Activated CD4-positive, alpha-beta T cell treated with anti-CD3 and anti-CD28 coated beads, Interleukin-2, amount 10 ng/mL, durations not matched to agents 24 days and 14 days (primary cell): ENCODE results near the gene FUT8. TPM values are rescaled to one million over a fixed set of nuclear protein-coding genes. Genes with fewer than 3 reads are reported as not detected.
"Not testable (repeated sequence)": the region's sequence is repeated elsewhere in the genome, so short reads cannot be mapped to it uniquely, and the experiment has no call there.

Source experiments
- DNase-seq: peaks from one replicate; pipeline ENCODE4 v3.0.0; 2022
- H3K27ac Mint-ChIP-seq: one replicate; pipeline ENCODE4 v1.8.0; 2022; ENCODE audit warnings: mild to moderate bottlenecking, mixed read lengths
- H3K27me3 Mint-ChIP-seq: one replicate; pipeline ENCODE4 v1.8.0; 2022; ENCODE audit warnings: mixed read lengths
- H3K36me3 Mint-ChIP-seq: one replicate; pipeline ENCODE4 v1.8.0; 2022; ENCODE audit warnings: low read depth, mild to moderate bottlenecking, mixed read lengths
- H3K4me1 Mint-ChIP-seq: one replicate; pipeline ENCODE4 v1.8.0; 2021; ENCODE audit warnings: mixed read lengths
- H3K4me3 Mint-ChIP-seq: one replicate; pipeline ENCODE4 v1.8.0; 2022; ENCODE audit warnings: mild to moderate bottlenecking, moderate library complexity, mixed read lengths
- H3K9me3 Mint-ChIP-seq: one replicate; pipeline ENCODE4 v1.8.0; 2021; ENCODE audit warnings: mixed read lengths
- intact Hi-C: fragments of 100-400 bp; cut with micrococcal nuclease; formaldehyde crosslinking; loops from one replicate; pipeline ENCODE4 v1.15.1; 2023
- total RNA-seq: library from RNA; stranded (reverse); gene quantifications from 2 replicates; pipeline ENCODE4 v1.2.3, GENCODE V29; 2022

Gene FUT8
- total RNA-seq, 1 donor from 2014 or later: 137 TPM

DNA sequence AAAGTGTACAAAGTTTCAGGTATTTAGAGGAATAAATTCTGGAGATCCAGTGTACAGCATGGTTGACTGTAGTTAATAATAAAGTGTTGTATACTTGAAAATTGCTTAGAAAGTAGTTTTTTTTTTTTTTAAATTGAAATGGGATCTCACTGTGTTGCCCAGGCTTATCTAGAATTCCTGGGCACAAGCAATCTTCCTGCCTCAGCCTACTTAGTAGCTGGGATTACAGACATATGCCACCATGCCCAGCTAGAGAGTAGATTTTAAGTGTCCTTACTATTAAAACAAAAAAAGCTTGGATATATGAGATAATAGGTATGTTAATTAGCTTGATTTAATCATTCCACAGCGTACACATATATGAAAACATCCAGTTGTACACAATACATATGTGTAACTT lies 27.7 kb downstream of the FUT8 start:
- peaks cover 39% of the 10 kb centered on the region for H3K36me3 Mint-ChIP-seq
- H3K9me3 Mint-ChIP-seq: peaks cover 6% of the 10 kb centered on the region
- no peaks in the 10 kb centered on the region for H3K27me3 Mint-ChIP-seq
- intact Hi-C loops: no loop called here
- no peak for DNase-seq
- H3K27ac Mint-ChIP-seq: no peak overlapping the region
- H3K4me1 Mint-ChIP-seq: peaks cover 42% of the 10 kb centered on the region
- no peak overlapping the region for H3K4me3 Mint-ChIP-seq

DNA sequence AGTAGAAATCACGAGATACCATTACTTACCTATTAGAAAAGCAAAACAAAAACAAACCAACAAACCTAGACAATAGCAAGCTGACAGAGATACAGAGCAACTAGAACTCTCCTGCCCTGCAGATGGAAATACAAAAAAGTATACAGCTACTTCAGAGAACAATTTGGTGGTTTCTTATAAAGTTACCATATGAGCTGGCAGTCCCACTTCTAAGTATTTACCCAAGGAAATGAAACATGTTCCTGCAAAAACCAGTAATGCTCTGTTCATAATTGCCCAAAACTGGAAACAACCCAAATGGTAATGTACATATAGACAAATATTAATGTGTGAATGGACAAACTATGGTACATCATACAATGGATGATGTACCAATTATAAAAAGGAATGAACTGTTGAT lies 31.7 kb downstream of the FUT8 start:
- no peak for DNase-seq
- intact Hi-C loops: loop anchor here (1.0 kb wide), 2 partner anchors 18 to 32 kb away; no protein-coding TSS in a partner anchor
- peaks cover 33% of the 10 kb centered on the region for H3K4me1 Mint-ChIP-seq
- H3K36me3 Mint-ChIP-seq: peaks cover 44% of the 10 kb centered on the region
- peaks cover 6% of the 10 kb centered on the region for H3K9me3 Mint-ChIP-seq
- peak overlapping the region; percentile 44 for H3K27ac Mint-ChIP-seq
- H3K4me3 Mint-ChIP-seq: no peak overlapping the region
- no peaks in the 10 kb centered on the region for H3K27me3 Mint-ChIP-seq

DNA sequence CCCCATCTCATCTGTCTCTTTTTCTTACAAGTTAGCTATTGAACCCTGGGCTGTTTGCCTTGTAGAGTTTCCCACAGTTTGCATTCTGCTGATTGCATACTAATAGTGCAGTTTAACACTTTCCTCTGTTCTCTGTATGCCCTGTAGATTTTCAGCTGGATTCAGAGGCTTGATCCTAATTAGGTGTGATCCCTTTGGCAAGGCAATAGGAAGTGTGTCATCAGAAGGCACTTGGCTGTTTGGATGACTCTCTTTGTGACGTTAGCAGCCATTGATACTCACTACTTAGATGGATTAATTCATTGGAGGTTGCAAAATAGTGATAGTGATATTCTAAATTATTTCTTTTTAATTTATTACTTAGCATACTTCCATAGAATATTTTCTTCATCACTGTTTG lies 33.6 kb downstream of the FUT8 start:
- Mint-ChIP-seq H3K4me3 (no peak overlapping the region), H3K4me1 (peaks cover 39% of the 10 kb centered on the region), H3K27ac (no peak overlapping the region), H3K36me3 (peaks cover 57% of the 10 kb centered on the region), H3K9me3 (peaks cover 6% of the 10 kb centered on the region), H3K27me3 (no peaks in the 10 kb centered on the region)
- no peak for DNase-seq
- intact Hi-C loops: no loop called here

DNA sequence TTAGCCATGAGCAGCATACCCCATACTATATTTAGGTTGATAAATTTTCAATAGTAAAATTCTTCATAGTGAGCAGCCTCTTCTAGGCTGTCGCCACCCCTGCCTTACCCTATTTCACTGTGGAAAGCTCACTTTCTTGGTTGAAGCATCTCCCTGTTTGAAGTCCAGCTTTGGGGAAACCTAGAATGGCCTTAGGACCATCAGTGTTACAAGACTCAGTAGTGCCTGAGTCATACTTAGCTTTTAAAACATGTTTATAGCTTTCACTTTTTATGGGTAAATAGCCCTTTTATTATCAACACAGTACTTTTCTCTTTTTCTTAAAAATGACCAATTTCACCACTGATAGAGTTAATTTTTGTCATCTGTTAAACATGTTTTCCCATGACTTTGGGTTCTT lies 37.1 kb downstream of the FUT8 start:
- H3K4me1 Mint-ChIP-seq: peaks cover 38% of the 10 kb centered on the region
- peak overlapping the region; percentile 36 for H3K27ac Mint-ChIP-seq
- peaks cover 71% of the 10 kb centered on the region for H3K36me3 Mint-ChIP-seq
- peaks cover 3% of the 10 kb centered on the region for H3K9me3 Mint-ChIP-seq
- DNase-seq: no peak
- no peak overlapping the region for H3K4me3 Mint-ChIP-seq
- no peaks in the 10 kb centered on the region for H3K27me3 Mint-ChIP-seq
- intact Hi-C loops: no loop called here

DNA sequence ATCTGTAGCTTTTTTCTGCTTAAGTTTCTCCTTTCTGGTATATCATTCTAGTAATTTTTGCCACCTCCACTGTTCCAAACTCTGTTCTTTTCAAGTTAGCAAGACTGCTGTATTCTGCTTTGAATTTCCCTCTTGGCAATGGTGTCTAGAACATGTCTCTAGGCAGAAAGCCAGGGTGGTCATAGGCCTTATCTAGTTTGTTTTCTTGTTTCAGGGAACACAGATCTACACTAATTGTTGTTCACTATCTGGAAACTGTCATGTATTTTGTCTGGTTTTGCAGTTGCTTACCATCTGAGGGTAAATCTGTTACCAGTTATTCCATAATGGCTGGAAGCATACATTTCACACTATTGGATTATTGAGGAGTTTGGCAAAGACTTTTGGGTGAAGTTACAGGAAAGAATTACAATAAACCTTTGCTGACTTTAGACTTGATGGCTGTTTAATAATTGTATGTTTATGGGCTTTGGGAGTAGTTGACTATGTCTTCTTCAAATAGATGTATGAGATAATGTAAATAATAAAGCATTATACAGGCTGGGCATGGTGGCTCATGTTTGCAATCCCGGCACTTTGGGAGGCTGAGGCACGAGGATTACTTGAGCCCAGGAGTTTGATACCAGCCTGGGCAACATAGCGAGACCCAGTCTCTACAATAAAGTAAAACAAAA lies 41.4 kb downstream of the FUT8 start:
- intact Hi-C loops: no loop called here
- Mint-ChIP-seq H3K4me3 (no peak overlapping the region), H3K27ac (no peak overlapping the region), H3K36me3 (peaks cover 78% of the 10 kb centered on the region), H3K4me1 (peaks cover 21% of the 10 kb centered on the region), H3K27me3 (no peaks in the 10 kb centered on the region), H3K9me3 (peaks cover 11% of the 10 kb centered on the region)
- DNase-seq: no peak

DNA sequence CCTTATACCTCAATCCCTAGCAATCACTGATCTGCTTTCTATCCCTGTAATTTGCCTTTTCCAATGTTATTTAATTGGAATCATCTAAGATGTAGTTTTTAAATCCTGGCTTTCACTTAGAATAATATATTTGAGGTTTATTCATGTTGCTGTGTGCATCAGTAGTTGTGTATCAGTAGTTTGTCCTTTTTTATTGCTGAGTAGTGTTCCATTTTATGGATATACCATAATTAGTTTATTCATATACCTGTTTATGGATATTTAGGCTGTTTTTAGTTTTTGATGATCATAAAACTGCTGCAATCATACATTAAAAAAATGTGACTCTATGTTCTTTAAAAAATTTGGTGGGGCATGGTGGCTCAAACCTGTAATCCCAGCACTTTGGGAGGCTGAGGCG lies 43.7 kb downstream of the FUT8 start:
- Mint-ChIP-seq H3K36me3 (peaks cover 76% of the 10 kb centered on the region), H3K27me3 (no peaks in the 10 kb centered on the region), H3K4me3 (no peak overlapping the region), H3K9me3 (peaks cover 11% of the 10 kb centered on the region), H3K4me1 (peaks cover 23% of the 10 kb centered on the region), H3K27ac (no peak overlapping the region)
- intact Hi-C loops: no loop called here
- DNase-seq: no peak

DNA sequence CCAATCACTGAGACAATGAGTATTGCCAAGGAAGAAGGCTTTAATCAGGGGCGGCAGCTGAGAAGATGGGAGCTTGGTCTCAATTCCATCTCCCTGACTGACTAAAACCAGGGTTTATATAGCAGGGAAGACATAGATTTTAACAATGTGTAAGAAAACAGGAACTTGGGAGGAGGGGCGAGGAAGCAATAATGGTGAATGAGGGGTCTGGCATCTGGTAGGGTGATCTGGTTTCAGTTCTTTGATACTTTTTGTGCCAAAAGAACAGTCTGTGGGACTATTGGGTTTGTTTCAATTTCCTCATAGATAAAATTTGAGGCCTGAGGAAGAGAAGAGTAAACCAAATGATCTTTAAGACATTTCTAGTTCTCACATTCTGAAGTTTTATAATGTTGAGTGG lies 49.2 kb downstream of the FUT8 start:
- DNase-seq: no peak
- Mint-ChIP-seq H3K36me3 (peaks cover 70% of the 10 kb centered on the region), H3K27me3 (no peaks in the 10 kb centered on the region), H3K9me3 (peaks cover 4% of the 10 kb centered on the region), H3K4me3 (peak overlapping the region; percentile 9), H3K4me1 (peaks cover 38% of the 10 kb centered on the region), H3K27ac (peak overlapping the region; percentile 68)
- intact Hi-C loops: loop anchor here (1.0 to 5.0 kb wide), 6 partner anchors 15 to 244 kb away; no protein-coding TSS in a partner anchor

DNA sequence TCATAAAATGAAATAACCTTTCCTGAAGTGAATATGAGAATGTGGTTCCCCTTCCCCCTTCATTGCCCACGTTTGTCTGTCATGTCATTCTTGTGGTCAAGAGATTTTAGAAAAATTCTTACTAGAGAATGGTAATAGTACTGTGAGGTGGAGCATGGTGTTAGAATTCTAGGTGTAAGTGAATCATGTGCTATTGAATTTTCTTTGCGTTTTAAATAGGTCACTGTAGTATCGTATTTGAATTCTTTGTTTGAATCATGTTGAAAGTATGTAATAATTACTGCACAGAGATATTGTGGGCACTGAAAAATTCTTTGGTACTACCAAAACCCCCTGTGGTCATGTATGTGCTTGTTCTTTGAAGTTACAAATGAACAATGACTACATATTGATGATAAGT lies 49.9 kb downstream of the FUT8 start:
- no peaks in the 10 kb centered on the region for H3K27me3 Mint-ChIP-seq
- H3K36me3 Mint-ChIP-seq: peaks cover 66% of the 10 kb centered on the region
- intact Hi-C loops: loop anchor here (1.0 to 5.0 kb wide), 6 partner anchors 14 to 243 kb away; no protein-coding TSS in a partner anchor
- peak overlapping the region; percentile 68 for H3K27ac Mint-ChIP-seq
- H3K4me1 Mint-ChIP-seq: peaks cover 38% of the 10 kb centered on the region
- peak overlapping the region; percentile 12 for H3K4me3 Mint-ChIP-seq
- no peak for DNase-seq
- H3K9me3 Mint-ChIP-seq: peaks cover 4% of the 10 kb centered on the region

DNA sequence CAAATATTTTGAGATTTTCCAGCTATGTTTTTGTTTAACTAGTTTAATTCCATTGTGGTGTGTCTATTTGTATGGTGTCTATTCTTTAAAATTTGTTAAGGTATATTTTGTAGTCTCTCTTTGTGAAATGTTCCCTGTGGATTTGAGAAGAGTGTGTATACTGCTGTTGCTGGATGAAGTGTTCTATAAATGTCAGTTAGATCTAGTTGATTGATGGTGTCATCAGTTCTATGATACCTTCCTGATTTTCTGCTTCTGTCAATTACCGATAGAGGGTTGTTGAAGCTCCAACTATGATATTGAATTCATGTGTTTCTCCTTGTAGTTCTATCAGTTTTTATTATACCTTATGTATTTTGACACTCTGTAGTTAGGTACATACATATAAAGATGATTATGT lies 53.1 kb downstream of the FUT8 start:
- DNase-seq: no peak
- Mint-ChIP-seq H3K27ac (no peak overlapping the region), H3K27me3 (no peaks in the 10 kb centered on the region), H3K36me3 (peaks cover 56% of the 10 kb centered on the region), H3K9me3 (peaks cover 6% of the 10 kb centered on the region), H3K4me1 (peaks cover 34% of the 10 kb centered on the region), H3K4me3 (no peak overlapping the region)
- intact Hi-C loops: no loop called here

DNA sequence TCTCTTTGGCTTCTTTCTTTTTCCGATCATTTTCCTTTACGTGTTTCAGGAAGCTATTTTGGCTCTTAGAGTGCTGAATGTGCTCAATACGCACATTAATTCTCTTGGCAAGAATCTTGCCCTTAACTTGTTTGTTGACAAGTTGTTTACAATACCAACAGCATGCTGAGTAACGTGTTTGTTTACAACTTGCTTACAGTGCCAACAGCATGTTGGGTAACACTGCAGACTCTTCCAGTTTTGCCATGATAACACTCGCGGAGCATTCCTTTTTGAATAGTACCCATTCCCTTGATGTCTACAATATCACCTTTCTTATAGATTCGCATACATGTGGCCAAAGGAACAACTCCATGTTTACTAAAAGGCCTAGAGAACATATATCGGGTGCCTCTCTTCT lies 55.4 kb downstream of the FUT8 start:
- H3K4me1 Mint-ChIP-seq: peaks cover 25% of the 10 kb centered on the region
- peak overlapping the region; percentile 37 for H3K27ac Mint-ChIP-seq
- H3K9me3 Mint-ChIP-seq, intact Hi-C loops, H3K27me3 Mint-ChIP-seq, H3K4me3 Mint-ChIP-seq, DNase-seq: not testable (repeated sequence)
- H3K36me3 Mint-ChIP-seq: peaks cover 43% of the 10 kb centered on the region

DNA sequence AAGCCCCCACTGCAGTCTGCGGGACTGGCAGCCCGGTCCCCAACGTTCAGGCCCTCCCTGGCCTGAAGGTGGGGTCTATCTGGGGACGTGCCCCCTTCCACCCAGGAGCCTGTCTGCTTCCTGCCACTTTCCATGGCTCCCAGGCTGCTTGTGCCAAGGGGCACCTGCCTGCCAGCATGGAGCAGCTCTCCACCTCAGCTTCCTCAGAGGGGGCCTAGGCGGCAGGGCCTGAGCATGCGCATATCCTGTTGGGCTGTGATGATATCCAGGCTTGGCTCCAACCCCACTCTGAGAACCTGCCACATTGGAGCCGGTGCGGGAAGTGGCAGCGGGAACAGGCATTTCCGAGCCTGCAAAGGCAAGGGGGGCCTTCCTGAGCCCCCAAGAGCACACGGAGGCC lies 57.4 kb downstream of the FUT8 start:
- intact Hi-C loops: loop anchor here (10.0 kb wide), 1 partner anchor 265 kb away; no protein-coding TSS in a partner anchor
- DNase-seq: no peak
- Mint-ChIP-seq H3K27ac (no peak overlapping the region), H3K36me3 (peaks cover 38% of the 10 kb centered on the region), H3K4me3 (no peak overlapping the region), H3K4me1 (peaks cover 23% of the 10 kb centered on the region), H3K9me3 (peaks cover 3% of the 10 kb centered on the region), H3K27me3 (no peaks in the 10 kb centered on the region)

DNA sequence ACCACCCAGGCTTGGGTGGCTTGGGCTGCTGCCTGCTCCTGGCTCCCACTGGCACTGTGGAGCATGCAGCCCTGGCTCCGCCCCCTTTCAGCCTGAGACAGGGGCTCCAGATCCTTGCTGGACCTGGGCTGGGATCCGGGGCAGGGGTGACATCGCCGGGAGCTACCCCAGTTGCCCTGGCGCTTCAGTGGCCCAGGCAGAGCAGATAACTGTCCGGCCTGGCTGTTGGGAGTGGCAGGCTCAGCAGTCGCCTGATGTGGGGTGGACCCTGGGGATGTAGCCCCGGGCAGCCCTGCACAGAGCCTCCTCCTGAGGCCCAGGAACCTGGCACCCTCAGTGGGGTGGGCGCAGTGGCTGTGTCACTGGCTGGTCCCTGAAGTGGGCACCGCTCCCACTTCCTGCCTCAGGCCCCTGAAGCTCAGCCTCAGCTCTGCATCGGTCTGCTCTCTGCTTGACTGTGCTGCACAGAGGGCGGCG lies 57.9 kb downstream of the FUT8 start:
- Mint-ChIP-seq H3K36me3 (peaks cover 37% of the 10 kb centered on the region), H3K4me3 (no peak overlapping the region), H3K27me3 (no peaks in the 10 kb centered on the region), H3K9me3 (peaks cover 3% of the 10 kb centered on the region), H3K4me1 (peaks cover 23% of the 10 kb centered on the region), H3K27ac (no peak overlapping the region)
- no peak for DNase-seq
- intact Hi-C loops: loop anchor here (10.0 kb wide), 1 partner anchor 266 kb away; no protein-coding TSS in a partner anchor

DNA sequence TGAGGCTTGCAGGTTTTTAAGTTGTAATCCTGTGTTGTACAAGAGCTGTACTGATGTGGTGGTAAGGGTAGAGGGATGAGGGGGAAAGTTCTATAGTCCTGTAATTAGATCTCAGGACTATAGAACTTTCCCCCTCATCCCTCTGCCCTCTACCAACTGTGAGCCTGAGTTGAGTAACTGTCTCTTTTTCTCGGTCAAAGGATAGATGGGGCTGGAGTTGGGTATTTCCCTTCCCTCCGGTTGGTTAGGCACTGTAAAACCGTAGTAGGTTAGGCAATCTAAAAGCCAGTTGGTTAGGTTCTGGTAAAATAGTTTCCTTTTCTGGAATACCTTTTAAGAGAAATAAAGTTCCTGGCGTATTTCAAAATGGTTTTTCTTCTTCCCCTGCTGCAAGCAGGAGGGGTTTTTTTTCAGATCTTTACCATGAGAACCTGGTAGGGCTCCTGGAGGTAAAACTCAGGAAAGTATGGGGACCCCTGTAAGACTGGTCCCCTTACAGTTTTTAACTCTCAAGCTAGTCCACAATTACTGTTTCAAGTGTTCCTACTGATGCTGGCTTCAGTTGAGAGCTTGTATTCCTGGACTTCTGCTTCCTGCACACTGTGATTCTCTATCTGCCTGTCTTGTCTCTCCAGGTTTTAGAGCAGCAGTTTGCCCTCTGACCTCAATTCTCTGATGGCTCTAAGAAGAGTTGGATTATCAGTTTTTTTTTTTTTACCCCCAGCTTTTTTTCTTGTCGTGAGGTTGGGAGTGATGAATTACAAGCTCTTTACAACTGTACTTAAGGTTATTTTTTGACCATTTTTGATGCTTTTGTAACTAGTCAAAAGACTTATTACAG lies 58.7 kb downstream of the FUT8 start:
- peaks cover 26% of the 10 kb centered on the region for H3K4me1 Mint-ChIP-seq

DNA sequence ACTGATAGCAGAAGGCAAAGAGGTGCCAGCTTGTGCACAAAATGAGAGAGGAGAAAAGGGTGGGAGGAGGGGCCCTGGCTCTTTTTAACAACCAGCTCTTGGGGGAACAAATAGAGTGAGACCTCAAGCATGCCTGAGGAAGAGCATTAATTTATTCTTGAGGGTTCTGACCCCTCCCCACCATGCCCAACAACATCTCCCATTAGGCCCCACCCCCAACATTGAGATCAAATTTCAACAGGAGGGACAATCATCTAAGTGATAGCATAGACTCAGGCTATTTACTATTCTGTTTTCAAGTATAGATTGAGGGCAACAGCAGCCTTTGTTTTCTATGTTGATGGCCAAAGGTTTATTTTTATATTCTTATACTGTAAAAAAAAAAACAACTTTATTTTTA lies 59.7 kb downstream of the FUT8 start:
- Mint-ChIP-seq H3K27me3 (no peaks in the 10 kb centered on the region), H3K9me3 (peaks cover 3% of the 10 kb centered on the region), H3K36me3 (peaks cover 31% of the 10 kb centered on the region), H3K4me3 (no peak overlapping the region), H3K4me1 (peaks cover 30% of the 10 kb centered on the region), H3K27ac (no peak overlapping the region)
- intact Hi-C loops: loop anchor here (10.0 kb wide), 1 partner anchor 267 kb away; no protein-coding TSS in a partner anchor
- DNase-seq: no peak

More for the DNA sequence above, 58.7 kb downstream of the FUT8 start:
- Mint-ChIP-seq H3K4me3 (no peak overlapping the region), H3K27ac (peak overlapping the region; percentile 71), H3K9me3 (peaks cover 3% of the 10 kb centered on the region), H3K27me3 (no peaks in the 10 kb centered on the region), H3K36me3 (peaks cover 33% of the 10 kb centered on the region)
- no peak for DNase-seq
- intact Hi-C loops: loop anchor here (10.0 kb wide), 1 partner anchor 266 kb away; no protein-coding TSS in a partner anchor
